K562 (cell line): ENCODE measurements around the gene MNDA. TPM values are rescaled to one million over a fixed set of nuclear protein-coding genes. Genes with fewer than 3 reads are reported as not detected.

Source experiments
- ATAC-seq: fragments of 200-7000 bp; cut with Tn5 transposase; 3 replicates; pipeline ENCODE4 v1.9.1; 2020; ENCODE audit warnings: moderate library complexity
- BruUV-seq: library from RNA; stranded (reverse); fragments of 400-500 nt; replicated peaks from 2 replicates; lab custom pipeline; 2021; lab: Mats Ljungman, UMichigan
- CTCF ChIA-PET: fragments of 300-600 bp; formaldehyde crosslinking; extraction: SDS; loops from one replicate; lab custom pipeline; 2021; ENCODE audit warnings: low intra/inter-chr PET ratio; lab: Yijun Ruan, JAX
- POLR2A ChIA-PET: fragments of 300-600, 350-650 bp; sonication (Branson Sonifier 250); formaldehyde crosslinking; extraction: SDS; loops from one replicate; lab custom pipeline; 2021; ENCODE audit warnings: antibody characterized with exemption, inconsistent platforms; lab: Yijun Ruan, JAX
- DNase-seq, 4 experiments: peaks; one replicate each; pipeline versions ENCODE4 v3.0.0 to v3.0.0-alpha.2; 2011 to 2018; ENCODE audit warnings: low spot score in 3 of 4, mixed read lengths in 3 of 4; ENCODE audit errors: extremely low read depth in 1 of 4
- FAIRE-seq: peaks from 2 replicates; lab custom pipeline; 2011; peaks lifted over from hg19 to GRCh38; lab: Jason Lieb, UNC
- H2AFZ ChIP-seq: 2 replicates; pipeline ENCODE4 v1.6.0; 2011; ENCODE audit warnings: low read depth, low read length, control low read depth, inconsistent platforms
- H3K27ac ChIP-seq: fragments of 200-600 bp; 3 replicates; pipeline ENCODE4 v1.8.0; 2011; ENCODE audit warnings: low read depth, mild to moderate bottlenecking, control low read depth, inconsistent platforms, low read length, moderate library complexity, mixed read lengths; ENCODE audit errors: extremely low read depth
- H3K27me3 ChIP-seq, 2 experiments: fragments of 300-600 bp in 1 of 2; 2 replicates in 1 of 2; 3 replicates in 1 of 2; pipeline versions ENCODE4 v1.6.0 to v1.8.0; 2011; ENCODE audit warnings: inconsistent platforms in 2 of 2, low read length in 2 of 2, mild to moderate bottlenecking in 1 of 2, mixed read lengths in 1 of 2, moderate library complexity in 1 of 2; ENCODE audit not compliant: control insufficient read depth in 2 of 2, insufficient read depth in 2 of 2
- H3K36me3 ChIP-seq: fragments of 300-600 bp; 3 replicates; pipeline ENCODE4 v1.8.0; 2011; ENCODE audit warnings: mild to moderate bottlenecking, low read length, inconsistent platforms; ENCODE audit not compliant: control insufficient read depth, insufficient read depth
- H3K4me1 ChIP-seq, 2 experiments: fragments of 200-600 bp in 1 of 2; replicated peaks in 1 of 2; 2 replicates in 1 of 2; 3 replicates in 1 of 2; pipeline versions ENCODE4 v1.5.1 to v1.8.0; 2011; ENCODE audit warnings: inconsistent platforms in 2 of 2, low read length in 2 of 2, mild to moderate bottlenecking in 1 of 2, mixed read lengths in 1 of 2, moderate library complexity in 1 of 2; ENCODE audit not compliant: control insufficient read depth in 2 of 2, insufficient read depth in 2 of 2
- H3K4me2 ChIP-seq: 2 replicates; pipeline ENCODE4 v1.6.1; 2011; ENCODE audit warnings: low read length, control low read depth, inconsistent platforms, mixed read lengths; ENCODE audit not compliant: insufficient read depth
- H3K4me3 ChIP-seq: fragments of 200-600 bp; sonication (generic), shearing (Covaris generic); 2 replicates; pipeline ENCODE4 v1.5.1; 2016; ENCODE audit warnings: control low read depth, inconsistent platforms
- H3K79me2 ChIP-seq: fragments of 200-600 bp; 3 replicates; pipeline ENCODE4 v1.8.0; 2011; ENCODE audit warnings: low read length, inconsistent platforms; ENCODE audit not compliant: control insufficient read depth, insufficient read depth
- H3K9ac ChIP-seq, 2 experiments: 2 replicates each; pipeline versions ENCODE4 v1.6.0 to v1.6.1; 2011; ENCODE audit warnings: low read depth in 2 of 2, low read length in 2 of 2, control low read depth in 1 of 2, inconsistent platforms in 1 of 2, mild to moderate bottlenecking in 1 of 2, mixed read lengths in 1 of 2; ENCODE audit not compliant: insufficient read depth in 1 of 2
- H3K9me1 ChIP-seq: one replicate; pipeline ENCODE4 v1.6.0; 2011; ENCODE audit warnings: inconsistent platforms, mild to moderate bottlenecking, low read length, moderate library complexity; ENCODE audit not compliant: control insufficient read depth, insufficient read depth
- H3K9me3 ChIP-seq: replicated peaks from 2 replicates; pipeline ENCODE4 v1.5.1; 2011; ENCODE audit warnings: low read depth, low read length, inconsistent platforms; ENCODE audit not compliant: control insufficient read depth, insufficient read depth
- H4K20me1 ChIP-seq: replicated peaks from 2 replicates; pipeline ENCODE4 v1.6.1; 2011; ENCODE audit warnings: low read length, inconsistent platforms, mixed read lengths; ENCODE audit not compliant: control insufficient read depth, insufficient read depth
- ETV5 ChIP-seq: sonication (generic); formaldehyde crosslinking; IDR thresholded peaks from 2 replicates; pipeline ENCODE4 v1.4.0; 2020; ENCODE audit warnings: low read depth, mild to moderate bottlenecking, missing genetic modification reagents
- FOXA3 ChIP-seq, 2 experiments: fragments of 450-650 bp in 1 of 2; sonication (generic) in 1 of 2; formaldehyde crosslinking; IDR thresholded peaks in 1 of 2; conservative IDR thresholded peaks in 1 of 2; 2 replicates each; pipeline versions ENCODE4 v1.4.0 to v1.8.0; 2020 to 2022; ENCODE audit warnings: mild to moderate bottlenecking in 2 of 2, missing genetic modification reagents in 1 of 2
- HDAC3 ChIP-seq: fragments of 450-650 bp; IDR thresholded peaks from 2 replicates; pipeline ENCODE4 v1.6.1; 2018; ENCODE audit warnings: borderline replicate concordance, mild to moderate bottlenecking, moderate library complexity; ENCODE audit not compliant: partially characterized antibody
- MYNN ChIP-seq, 2 experiments: sonication (generic); formaldehyde crosslinking in 1 of 2; IDR thresholded peaks; 2 replicates each; pipeline versions ENCODE4 v1.5.0 to v1.6.1; 2016 to 2020; ENCODE audit warnings: antibody characterized with exemption in 1 of 2, missing genetic modification reagents in 1 of 2
- SPI1 ChIP-seq: IDR thresholded peaks from 2 replicates; pipeline ENCODE4 v1.6.1; 2011; ENCODE audit warnings: low read depth, low read length, control low read depth, borderline replicate concordance
- WGBS: fragments of 100-300 bp; shearing (Covaris generic); methylation state at CpG from one replicate; pipeline ENCODE4 v1.1.6; 2016; ENCODE audit warnings: low coverage, mixed read lengths; ENCODE audit not compliant: insufficient coverage; ENCODE audit errors: missing lambda C conversion rate; 5-methylcytosine and 5-hydroxymethylcytosine counted together
- in situ Hi-C: fragments of 300-500 bp; cut with MboI; formaldehyde crosslinking; loops from 4 replicates; pipeline ENCODE4 v1.15.0; 2018; ENCODE audit warnings: inconsistent platforms, mixed read lengths
- intact Hi-C: fragments of 100-400 bp; cut with micrococcal nuclease; formaldehyde crosslinking; loops from 2 replicates; pipeline ENCODE4 v1.14.2; 2022
- polyA plus RNA-seq, 8 experiments: library from polyadenylated mRNA; depleted of rRNA in 4 of 8; stranded (reverse) in 5 of 8; unstranded in 3 of 8; fragments of >200 nt; fragmentation: Nextera tagmentation in 2 of 8; fragmentation: Illumina TruSeq in 1 of 8; extraction: Ambion mirVana in 2 of 8; extraction: Trizol in 1 of 8; gene quantifications; 2 replicates each; pipeline versions ENCODE4 v1.2.1 to v1.2.3, GENCODE V29; 2011 to 2014; ENCODE audit warnings: inconsistent platforms in 1 of 8, missing spikeins in 1 of 8
- total RNA-seq, 7 experiments: library from RNA; depleted of rRNA in 6 of 7; stranded (reverse); fragments of >200 nt in 6 of 7; fragmentation: Illumina TruSeq in 2 of 7; extraction: Trizol in 2 of 7; gene quantifications; 2 replicates each; pipeline versions ENCODE4 v1.2.1 to v1.2.3, GENCODE V29; 2011 to 2021; ENCODE audit warnings: low replicate concordance in 1 of 7
- TF ChIP-seq, protein P1 (sequence below): fragments of 150-350 bp; conservative IDR thresholded peaks from 2 replicates; pipeline ENCODE4 v1.6.1; 2014; ENCODE audit warnings: low read length
- TF ChIP-seq, protein P2 (sequence below): fragments of 250-450 bp; sonication (Bioruptor Pico); IDR thresholded peaks from 2 replicates; pipeline ENCODE4 v1.5.1; 2021; ENCODE audit warnings: mild to moderate bottlenecking
- TF ChIP-seq, protein P3 (sequence below): sonication (generic); IDR thresholded peaks from 2 replicates; pipeline ENCODE4 v1.6.1; 2016

MNDA gene
- total and polyA plus RNA-seq, 9 of the 15 experiments (the other 6 are each of a cell fraction or from before 2014, with no cell fraction given) = 0.08 to 0.14 (median 0.09) TPM; not detected in 6

DNA sequence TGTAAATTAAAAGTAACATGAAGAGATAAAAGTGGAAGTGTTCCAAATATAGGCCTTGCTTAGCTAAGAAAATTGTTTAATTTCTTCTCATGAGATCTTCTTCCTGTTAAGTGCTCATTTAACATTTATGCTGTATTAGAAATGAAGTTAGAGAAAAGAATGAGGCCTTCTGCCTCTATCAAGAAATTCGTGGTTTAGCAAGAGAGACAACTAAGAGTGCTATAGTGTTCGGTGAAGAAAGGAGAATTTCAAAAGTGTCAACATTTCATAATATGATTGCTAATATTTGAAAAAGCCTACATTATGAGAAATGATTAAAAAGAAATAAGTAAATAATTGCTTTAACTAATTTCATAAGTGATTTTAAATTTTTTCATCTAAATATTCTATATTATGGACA lies 18.8 kb upstream of the MNDA start (continued):
- TF ChIP-seq, protein P1, sequence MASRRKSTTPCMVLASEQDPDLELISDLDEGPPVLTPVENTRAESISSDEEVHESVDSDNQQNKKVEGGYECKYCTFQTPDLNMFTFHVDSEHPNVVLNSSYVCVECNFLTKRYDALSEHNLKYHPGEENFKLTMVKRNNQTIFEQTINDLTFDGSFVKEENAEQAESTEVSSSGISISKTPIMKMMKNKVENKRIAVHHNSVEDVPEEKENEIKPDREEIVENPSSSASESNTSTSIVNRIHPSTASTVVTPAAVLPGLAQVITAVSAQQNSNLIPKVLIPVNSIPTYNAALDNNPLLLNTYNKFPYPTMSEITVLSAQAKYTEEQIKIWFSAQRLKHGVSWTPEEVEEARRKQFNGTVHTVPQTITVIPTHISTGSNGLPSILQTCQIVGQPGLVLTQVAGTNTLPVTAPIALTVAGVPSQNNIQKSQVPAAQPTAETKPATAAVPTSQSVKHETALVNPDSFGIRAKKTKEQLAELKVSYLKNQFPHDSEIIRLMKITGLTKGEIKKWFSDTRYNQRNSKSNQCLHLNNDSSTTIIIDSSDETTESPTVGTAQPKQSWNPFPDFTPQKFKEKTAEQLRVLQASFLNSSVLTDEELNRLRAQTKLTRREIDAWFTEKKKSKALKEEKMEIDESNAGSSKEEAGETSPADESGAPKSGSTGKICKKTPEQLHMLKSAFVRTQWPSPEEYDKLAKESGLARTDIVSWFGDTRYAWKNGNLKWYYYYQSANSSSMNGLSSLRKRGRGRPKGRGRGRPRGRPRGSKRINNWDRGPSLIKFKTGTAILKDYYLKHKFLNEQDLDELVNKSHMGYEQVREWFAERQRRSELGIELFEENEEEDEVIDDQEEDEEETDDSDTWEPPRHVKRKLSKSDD = no peak
- TF ChIP-seq ETV5 = no peak
- TF ChIP-seq, protein P2, sequence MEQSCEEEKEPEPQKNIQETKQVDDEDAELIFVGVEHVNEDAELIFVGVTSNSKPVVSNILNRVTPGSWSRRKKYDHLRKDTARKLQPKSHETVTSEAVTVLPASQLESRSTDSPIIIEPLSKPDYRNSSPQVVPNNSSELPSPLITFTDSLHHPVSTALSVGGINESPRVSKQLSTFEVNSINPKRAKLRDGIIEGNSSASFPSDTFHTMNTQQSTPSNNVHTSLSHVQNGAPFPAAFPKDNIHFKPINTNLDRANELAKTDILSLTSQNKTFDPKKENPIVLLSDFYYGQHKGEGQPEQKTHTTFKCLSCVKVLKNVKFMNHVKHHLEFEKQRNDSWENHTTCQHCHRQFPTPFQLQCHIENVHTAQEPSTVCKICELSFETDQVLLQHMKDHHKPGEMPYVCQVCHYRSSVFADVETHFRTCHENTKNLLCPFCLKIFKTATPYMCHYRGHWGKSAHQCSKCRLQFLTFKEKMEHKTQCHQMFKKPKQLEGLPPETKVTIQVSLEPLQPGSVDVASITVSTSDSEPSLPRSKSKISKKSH (CRISPR knock-in tag) = no peak
- no peak for TF ChIP-seq HDAC3
- TF ChIP-seq SPI1 = no peak
- TF ChIP-seq MYNN (IDR thresholded peaks at IDR 0.05) = no peak
- TF ChIP-seq MYNN (CRISPR knock-in tag; IDR thresholded peaks at IDR 0.05) = no peak

DNA sequence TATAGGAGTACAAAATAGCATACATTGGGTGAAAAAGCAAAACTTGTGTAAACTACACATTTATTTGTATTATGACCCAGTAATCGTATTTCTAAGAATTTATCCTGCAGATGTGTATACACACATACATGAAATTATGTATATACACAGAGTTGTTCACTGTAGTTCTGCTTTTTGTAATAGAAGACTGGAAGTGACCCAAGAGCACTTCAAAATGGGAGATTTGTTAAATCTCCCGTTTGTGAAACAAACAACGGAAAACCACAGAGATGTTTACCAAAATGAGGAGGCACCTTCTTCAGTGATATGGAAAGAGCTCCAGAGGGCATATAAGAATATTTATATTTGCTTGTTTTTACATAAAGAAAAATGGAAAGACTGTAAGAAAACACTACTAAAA lies 18.0 kb upstream of the MNDA start:
- H2AFZ ChIP-seq = peak overlapping the region; percentile 18
- FAIRE-seq (no peak), ATAC-seq (no peak)

More for the DNA sequence above, 18.0 kb upstream of the MNDA start:
- Histone ChIP-seq H3K4me2 (no peak overlapping the region), H3K27ac (no peak overlapping the region), H3K4me1 (peaks cover 0 to 12% of the 10 kb centered on the region in 2 experiments; a peak in 3 of 5 replicates), H3K9ac (no peak overlapping the region), H3K36me3 (no peaks in the 10 kb centered on the region), H3K79me2 (no peaks in the 10 kb centered on the region), H3K9me1 (no peaks in the 10 kb centered on the region), H3K27me3 (no peaks in the 10 kb centered on the region), H3K4me3 (no peak overlapping the region), H3K9me3 (no peaks in the 10 kb centered on the region), H4K20me1 (no peaks in the 10 kb centered on the region)
- DNase-seq = no peak
- intact Hi-C loops (loop anchor here (10.0 kb wide), 1 partner anchor 262 kb away; the partner anchor contains the start of gene AIM2), in situ Hi-C loops (no loop called here)
- ChIA-PET POLR2A (no interaction called here), CTCF (no interaction called here)
- 6% methylated on average over 3 of the region's 3 CpGs for WGBS
- no TSS peak for BruUV-seq
- TF ChIP-seq, protein P3, sequence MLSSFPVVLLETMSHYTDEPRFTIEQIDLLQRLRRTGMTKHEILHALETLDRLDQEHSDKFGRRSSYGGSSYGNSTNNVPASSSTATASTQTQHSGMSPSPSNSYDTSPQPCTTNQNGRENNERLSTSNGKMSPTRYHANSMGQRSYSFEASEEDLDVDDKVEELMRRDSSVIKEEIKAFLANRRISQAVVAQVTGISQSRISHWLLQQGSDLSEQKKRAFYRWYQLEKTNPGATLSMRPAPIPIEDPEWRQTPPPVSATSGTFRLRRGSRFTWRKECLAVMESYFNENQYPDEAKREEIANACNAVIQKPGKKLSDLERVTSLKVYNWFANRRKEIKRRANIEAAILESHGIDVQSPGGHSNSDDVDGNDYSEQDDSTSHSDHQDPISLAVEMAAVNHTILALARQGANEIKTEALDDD = no peak
- TF ChIP-seq FOXA3 (CRISPR knock-in tag; conservative IDR thresholded peaks at IDR 0.05 in 1 of 2, IDR thresholded peaks at IDR 0.05 in 1 of 2) = peak in 1 of 2 experiments; percentile 48; a peak in 2 of 4 replicates
